Left ventricle myocardium inferior (tissue), 1 donor: ENCODE measurements around the gene TMEM234. TPM values are rescaled to one million over a fixed set of nuclear protein-coding genes. Genes with fewer than 3 reads are reported as not detected.

Experiments
- DNase-seq: peaks from one replicate; pipeline ENCODE4 v3.0.0-alpha.2; 2020
- H3K27ac ChIP-seq: fragments of 200-600 bp; replicated peaks from 2 replicates; pipeline ENCODE4 v1.8.0; 2021
- H3K27me3 ChIP-seq: fragments of 200-600 bp; 2 replicates; pipeline ENCODE4 v1.8.0; 2021; ENCODE audit warnings: low read depth
- H3K36me3 ChIP-seq: fragments of 200-600 bp; 2 replicates; pipeline ENCODE4 v1.8.0; 2021
- H3K4me1 ChIP-seq: fragments of 200-600 bp; 2 replicates; pipeline ENCODE4 v1.8.0; 2021
- H3K4me3 ChIP-seq: fragments of 200-600 bp; 2 replicates; pipeline ENCODE4 v1.8.0; 2021; ENCODE audit warnings: mild to moderate bottlenecking, moderate library complexity
- H3K9me3 ChIP-seq: fragments of 200-600 bp; replicated peaks from 2 replicates; pipeline ENCODE4 v1.8.0; 2021
- intact Hi-C: fragments of 100-400 bp; cut with micrococcal nuclease; formaldehyde crosslinking; loops from one replicate; pipeline ENCODE4 v1.11.0; 2022
- total RNA-seq: library from RNA; stranded (reverse); fragmentation: NEBNext Ultra II Directional; extraction: Animal tissue kit (Norgen Biotek cat#: 25700); gene quantifications from one replicate; pipeline ENCODE4 v1.2.1, GENCODE V29; 2021
- TF ChIP-seq, protein P1 (sequence below): fragments of 200-600 bp; IDR thresholded peaks from 2 replicates; pipeline ENCODE4 v1.8.0; 2021; ENCODE audit warnings: antibody characterized with exemption, mild to moderate bottlenecking, borderline replicate concordance
- donor health status: DM: no; HTN: yes; CAD: no; lungs with severe emphysema.

The TMEM234 gene
- total RNA-seq, 1 donor from 2014 or later: 10.9 TPM

DNA sequence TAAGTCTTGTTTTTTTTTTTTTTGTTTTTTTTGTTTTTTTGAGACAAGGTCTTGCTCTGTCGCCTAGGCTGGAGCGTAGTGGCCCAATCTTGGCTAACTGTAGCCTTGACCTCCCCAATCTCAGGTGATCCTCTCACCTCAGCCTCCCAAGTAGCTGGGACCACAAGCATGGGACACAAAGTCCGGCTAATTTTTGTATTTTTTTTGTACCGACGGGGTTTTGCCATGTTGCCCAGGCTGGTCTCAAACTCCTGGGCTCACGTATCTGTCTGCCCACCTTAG lies 35.0 kb upstream of the TMEM234 start:
- DNase-seq: no peak
- TF ChIP-seq, protein P1, sequence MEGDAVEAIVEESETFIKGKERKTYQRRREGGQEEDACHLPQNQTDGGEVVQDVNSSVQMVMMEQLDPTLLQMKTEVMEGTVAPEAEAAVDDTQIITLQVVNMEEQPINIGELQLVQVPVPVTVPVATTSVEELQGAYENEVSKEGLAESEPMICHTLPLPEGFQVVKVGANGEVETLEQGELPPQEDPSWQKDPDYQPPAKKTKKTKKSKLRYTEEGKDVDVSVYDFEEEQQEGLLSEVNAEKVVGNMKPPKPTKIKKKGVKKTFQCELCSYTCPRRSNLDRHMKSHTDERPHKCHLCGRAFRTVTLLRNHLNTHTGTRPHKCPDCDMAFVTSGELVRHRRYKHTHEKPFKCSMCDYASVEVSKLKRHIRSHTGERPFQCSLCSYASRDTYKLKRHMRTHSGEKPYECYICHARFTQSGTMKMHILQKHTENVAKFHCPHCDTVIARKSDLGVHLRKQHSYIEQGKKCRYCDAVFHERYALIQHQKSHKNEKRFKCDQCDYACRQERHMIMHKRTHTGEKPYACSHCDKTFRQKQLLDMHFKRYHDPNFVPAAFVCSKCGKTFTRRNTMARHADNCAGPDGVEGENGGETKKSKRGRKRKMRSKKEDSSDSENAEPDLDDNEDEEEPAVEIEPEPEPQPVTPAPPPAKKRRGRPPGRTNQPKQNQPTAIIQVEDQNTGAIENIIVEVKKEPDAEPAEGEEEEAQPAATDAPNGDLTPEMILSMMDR: no peak
- intact Hi-C loops: no loop called here
- no peak overlapping the region for H3K27ac ChIP-seq
- H3K4me1 ChIP-seq: peaks cover 10% of the 10 kb centered on the region
- no peaks in the 10 kb centered on the region for H3K9me3 ChIP-seq
- H3K36me3 ChIP-seq: no peaks in the 10 kb centered on the region
- H3K4me3 ChIP-seq: no peak overlapping the region
- no peaks in the 10 kb centered on the region for H3K27me3 ChIP-seq

DNA sequence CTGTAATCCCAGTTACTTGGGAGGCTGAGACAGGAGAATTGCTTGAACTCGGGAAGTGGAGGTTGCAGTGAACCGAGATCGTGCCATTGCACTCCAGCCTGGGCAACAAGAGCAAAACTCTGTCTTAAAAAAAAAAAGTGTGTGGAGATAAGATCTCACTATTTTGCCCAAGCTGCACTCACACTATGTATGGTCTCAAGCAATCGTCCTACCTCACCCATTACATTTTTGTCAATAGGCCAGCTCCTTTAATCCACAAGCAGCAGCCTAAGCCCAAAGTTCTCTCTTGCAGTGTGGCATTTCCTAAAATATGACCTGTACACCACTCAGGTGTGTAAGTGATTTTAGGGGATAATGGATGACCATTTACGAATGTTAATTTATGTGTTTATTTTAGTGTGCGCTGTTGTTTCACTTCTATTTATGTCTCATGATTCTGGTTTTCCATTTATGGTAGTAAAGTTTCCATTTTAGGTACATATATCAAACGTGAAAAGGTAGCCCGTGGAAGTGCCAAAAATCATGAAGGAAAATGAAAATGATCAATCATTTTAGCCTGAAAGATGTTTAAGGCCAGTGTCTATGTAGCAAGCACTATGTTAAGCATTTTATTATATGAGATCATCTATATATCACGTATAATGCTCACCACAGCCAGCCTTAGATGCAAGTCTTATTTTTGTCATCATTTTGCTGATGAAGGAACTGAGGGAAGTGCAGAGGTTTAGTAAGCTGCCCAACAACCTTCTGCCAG lies 34.5 kb upstream of the TMEM234 start:
- no peak overlapping the region for H3K27ac ChIP-seq
- TF ChIP-seq, protein P1: no peak
- intact Hi-C loops: no loop called here

DNA sequence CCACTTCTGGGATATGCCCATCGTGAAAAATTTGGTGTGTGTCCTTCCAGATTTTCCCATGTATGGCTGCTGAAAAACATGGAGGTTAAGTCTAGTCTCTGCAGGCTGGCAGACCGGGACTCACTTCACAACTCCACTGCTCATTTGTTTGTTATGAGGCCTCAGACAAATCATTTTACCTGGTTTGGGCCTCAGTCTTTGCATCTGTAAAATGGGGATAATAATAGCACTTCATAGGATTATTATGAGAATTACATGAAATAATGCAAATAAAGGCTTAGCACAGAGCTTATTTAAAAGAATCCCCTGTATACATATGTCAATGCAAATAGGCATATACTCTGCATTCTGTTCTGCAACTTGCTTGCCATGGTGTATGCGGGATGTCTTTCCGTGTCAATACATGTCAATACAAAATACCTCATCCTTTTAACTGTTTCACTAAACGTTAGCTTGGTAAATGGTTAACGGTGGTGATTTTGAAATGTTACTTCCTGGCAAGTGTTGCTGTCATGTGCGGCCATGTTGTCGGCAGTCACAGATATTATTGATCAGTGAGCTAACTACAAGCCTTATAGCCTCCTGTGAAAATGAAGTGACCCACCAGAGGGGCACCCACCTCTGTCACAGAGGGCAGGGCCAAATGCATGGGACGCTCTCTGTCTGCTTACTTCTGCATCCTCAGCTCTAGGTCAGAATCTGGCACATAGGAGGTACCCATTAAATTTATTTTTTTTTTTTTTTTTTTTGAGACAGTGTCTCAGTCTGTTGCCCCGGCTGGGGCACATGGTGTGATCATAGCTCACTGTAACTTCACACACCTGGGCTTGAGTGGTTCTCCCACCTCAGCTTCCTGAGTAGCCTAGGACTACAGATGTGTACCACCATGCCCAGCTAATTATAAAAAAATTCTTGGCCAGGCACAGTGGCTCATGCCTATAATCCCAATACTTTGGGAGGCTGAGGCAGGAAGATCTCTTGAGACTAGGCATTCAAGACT lies 33.2 kb upstream of the TMEM234 start:
- intact Hi-C loops: no loop called here
- DNase-seq: no peak
- TF ChIP-seq, protein P1: no peak
- H3K27me3 ChIP-seq: no peaks in the 10 kb centered on the region
- H3K4me3 ChIP-seq: no peak overlapping the region
- no peaks in the 10 kb centered on the region for H3K9me3 ChIP-seq
- peaks cover 28% of the 10 kb centered on the region for H3K4me1 ChIP-seq
- no peaks in the 10 kb centered on the region for H3K36me3 ChIP-seq
- H3K27ac ChIP-seq: no peak overlapping the region

More for the DNA sequence above, 34.5 kb upstream of the TMEM234 start:
- no peak for DNase-seq
- no peaks in the 10 kb centered on the region for H3K9me3 ChIP-seq
- peaks cover 15% of the 10 kb centered on the region for H3K4me1 ChIP-seq
- H3K4me3 ChIP-seq: no peak overlapping the region
- no peaks in the 10 kb centered on the region for H3K27me3 ChIP-seq
- no peaks in the 10 kb centered on the region for H3K36me3 ChIP-seq

DNA sequence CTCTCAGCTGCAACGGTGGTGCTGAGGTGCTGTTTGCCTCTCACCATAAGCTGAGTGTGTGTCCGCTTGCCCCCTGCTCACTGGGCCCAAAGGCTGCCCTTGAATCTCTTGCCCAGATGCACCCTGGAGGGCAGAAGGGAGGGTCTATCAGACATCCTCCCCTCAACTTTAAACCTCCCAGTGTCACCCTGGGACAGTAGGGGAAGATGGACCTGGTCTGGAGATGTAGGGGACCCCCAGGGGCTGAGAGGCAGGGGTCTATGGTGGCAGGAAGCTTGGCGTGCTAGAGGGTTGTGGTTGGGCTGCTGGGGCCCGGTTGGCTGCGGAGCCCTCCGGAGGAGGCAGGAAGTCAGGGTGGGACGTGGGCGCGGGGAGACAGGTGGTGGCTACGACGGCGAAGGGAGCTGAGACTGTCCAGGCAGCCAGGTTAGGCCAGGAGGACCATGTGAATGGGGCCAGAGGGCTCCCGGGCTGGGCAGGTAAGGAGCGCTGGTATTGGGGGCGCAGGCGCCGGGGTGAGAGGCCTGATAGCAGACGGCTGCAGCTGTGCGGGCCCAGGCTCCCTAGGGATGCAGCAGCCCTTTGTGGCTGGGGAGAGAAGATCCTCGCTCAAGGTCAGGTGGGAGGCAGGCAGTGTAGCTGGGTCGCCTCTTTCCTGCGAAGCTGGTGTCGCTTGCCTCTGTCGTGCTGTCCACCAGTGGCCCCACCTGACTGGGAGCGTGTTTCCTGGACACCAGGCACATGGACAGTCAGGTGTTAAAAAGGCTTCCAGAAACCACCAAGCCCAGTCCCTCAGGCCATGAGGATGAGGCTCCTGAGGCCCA lies 29.0 kb upstream of the TMEM234 start, which contains the start of gene LCK:
Gene LCK (plus strand): TSS at position 373 of the 824 bp plus-strand sequence. CDS start 23,065 bp downstream, outside the sequence.
- Histone ChIP-seq H3K36me3 (no peaks in the 10 kb centered on the region), H3K4me3 (no peak within 1 kb of the TSS), H3K27ac (peak within 1 kb of the TSS; percentile 88), H3K4me1 (peaks cover 70% of the 10 kb centered on the region), H3K9me3 (no peaks in the 10 kb centered on the region), H3K27me3 (no peaks in the 10 kb centered on the region)
- TF ChIP-seq, protein P1: no peak
- intact Hi-C loops: no loop called here
- DNase-seq: no peak

DNA sequence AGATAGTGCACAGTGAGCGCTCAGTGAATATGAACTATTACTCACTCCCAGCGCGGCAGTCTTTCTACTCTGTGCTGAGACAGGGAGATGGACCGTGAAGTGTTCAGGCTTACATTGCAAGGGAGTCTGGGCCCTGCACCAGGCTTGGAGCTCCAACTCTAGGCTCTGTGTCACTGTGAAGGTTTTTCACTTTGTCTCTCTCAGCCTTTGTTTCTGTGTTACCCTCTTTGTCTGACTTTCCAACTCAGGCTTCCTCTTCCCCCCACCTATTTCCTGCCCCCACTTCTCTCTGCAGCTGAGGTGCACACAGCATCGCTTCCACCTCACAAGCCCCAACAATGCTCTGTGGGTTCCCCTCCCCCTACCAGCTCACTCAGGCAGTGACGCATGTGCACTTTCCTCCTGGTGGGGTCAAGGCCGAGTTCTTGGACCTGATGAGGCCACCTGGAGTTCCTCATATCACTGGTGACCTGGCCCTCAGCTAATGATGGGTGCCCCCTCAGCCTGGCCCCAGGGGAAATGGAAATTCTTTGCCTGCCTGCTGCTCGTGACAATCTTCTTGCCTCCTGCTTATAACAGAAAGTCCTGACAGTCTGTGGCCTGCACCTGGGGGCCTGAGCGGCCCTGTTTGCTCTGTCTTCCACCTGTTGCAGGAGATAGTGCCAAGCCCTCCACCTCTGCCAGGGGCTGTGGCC lies 27.8 kb upstream of the TMEM234 start:
- Histone ChIP-seq H3K4me3 (no peak overlapping the region), H3K9me3 (no peaks in the 10 kb centered on the region), H3K4me1 (peaks cover 78% of the 10 kb centered on the region), H3K27ac (peak overlapping the region; percentile 88), H3K27me3 (no peaks in the 10 kb centered on the region), H3K36me3 (no peaks in the 10 kb centered on the region)
- intact Hi-C loops: no loop called here
- TF ChIP-seq, protein P1: no peak
- DNase-seq: peak; percentile 31
